OCI-M2 (cell line): ENCODE results near the gene ANXA3.
A peak's percentile ranks its signal among the peaks of the same experiment; 100 is the strongest.
"Not testable (repeated sequence)": the region's sequence is repeated elsewhere in the genome, so short reads cannot be mapped to it uniquely, and the experiment has no call there.

Experiments
- DNase-seq: peaks from one replicate; lab custom pipeline; 2025; ENCODE audit not compliant: unreplicated experiment; lab: John Stamatoyannopoulos, UW

ANXA3 gene

GRCh38 chr4:78569306-78569821, 17.8 kb downstream of the ANXA3 start:
- DNase-seq = no peak

- no peak for DNase-seq
Observed at GRCh38 chr4:78570117-78570516, 18.5 kb downstream of the ANXA3 start.

- no peak for DNase-seq
Observed at GRCh38 chr4:78571804-78572203, 20.2 kb downstream of the ANXA3 start.

- no peak for DNase-seq
Observed at GRCh38 chr4:78578674-78579425, 27.3 kb downstream of the ANXA3 start.

- DNase-seq = no peak
Observed at GRCh38 chr4:78581618-78582017, 30.0 kb downstream of the ANXA3 start.

GRCh38 chr4:78584863-78585547, 33.4 kb downstream of the ANXA3 start:
- DNase-seq = no peak

- no peak for DNase-seq
Observed at GRCh38 chr4:78585633-78586032, 34.1 kb downstream of the ANXA3 start.

- no peak for DNase-seq
Observed at GRCh38 chr4:78588894-78589545, 37.5 kb downstream of the ANXA3 start.

GRCh38 chr4:78591404-78591803, 39.8 kb downstream of the ANXA3 start:
- no peak for DNase-seq

- no peak for DNase-seq
Observed at GRCh38 chr4:78592088-78592783, 40.7 kb downstream of the ANXA3 start.

- no peak for DNase-seq
Observed at GRCh38 chr4:78596111-78596742, 44.7 kb downstream of the ANXA3 start.

GRCh38 chr4:78598431-78598830, 46.9 kb downstream of the ANXA3 start:
- DNase-seq = not testable (repeated sequence)

GRCh38 chr4:78599147-78599546, 47.6 kb downstream of the ANXA3 start:
- no peak for DNase-seq

- DNase-seq = peak; percentile 84
Observed at GRCh38 chr4:78599931-78600375, 48.4 kb downstream of the ANXA3 start.

GRCh38 chr4:78601013-78601412, 49.4 kb downstream of the ANXA3 start:
- DNase-seq = no peak

GRCh38 chr4:78602334-78602733, 50.8 kb downstream of the ANXA3 start:
- no peak for DNase-seq

- DNase-seq = no peak
Observed at GRCh38 chr4:78603384-78603783, 51.8 kb downstream of the ANXA3 start.

GRCh38 chr4:78604988-78605387, 53.4 kb downstream of the ANXA3 start:
- no peak for DNase-seq

- DNase-seq = no peak
Observed at GRCh38 chr4:78606035-78606434, 54.5 kb downstream of the ANXA3 start.

- no peak for DNase-seq
Observed at GRCh38 chr4:78606530-78607095, 55.0 kb downstream of the ANXA3 start.
